HepG2 (cell line): ENCODE measurements around the gene DPH2. TPM values are rescaled to one million over a fixed set of nuclear protein-coding genes. Genes with fewer than 3 reads are reported as not detected.

Experiments used
- CEBPG ChIP-seq: IDR thresholded peaks from 2 replicates; pipeline ENCODE4 v1.6.1; 2016
- HINFP ChIP-seq: sonication (generic); formaldehyde crosslinking; IDR thresholded peaks from 2 replicates; pipeline ENCODE4 v1.4.0; 2020; ENCODE audit warnings: low read depth, mild to moderate bottlenecking, missing genetic modification reagents
- MXD4 ChIP-seq: IDR thresholded peaks from 2 replicates; pipeline ENCODE4 v1.6.1; 2016; ENCODE audit warnings: mild to moderate bottlenecking, missing biosample characterization, missing genetic modification reagents
- NFAT5 ChIP-seq: sonication (generic); formaldehyde crosslinking; IDR thresholded peaks from 2 replicates; pipeline ENCODE4 v1.4.0; 2020; ENCODE audit warnings: missing genetic modification reagents
- REXO4 ChIP-seq: sonication (generic); formaldehyde crosslinking; IDR thresholded peaks from 2 replicates; pipeline ENCODE4 v1.8.0; 2022; ENCODE audit warnings: missing genetic modification reagents, mild to moderate bottlenecking, borderline replicate concordance
- ZNF142 ChIP-seq: sonication (generic); formaldehyde crosslinking; IDR thresholded peaks from 2 replicates; pipeline ENCODE4 v1.4.0; 2020; ENCODE audit warnings: missing genetic modification reagents
- polyA plus RNA-seq, 8 experiments: library from polyadenylated mRNA; depleted of rRNA in 3 of 8; stranded (reverse) in 7 of 8; unstranded in 1 of 8; fragments of >200 nt; fragmentation: Illumina TruSeq in 4 of 8; extraction: Trizol in 4 of 8; gene quantifications; 2 replicates each; pipeline versions ENCODE4 v1.2.1 to v1.2.3, GENCODE V29; 2011 to 2016; ENCODE audit warnings: low read depth in 4 of 8, missing spikeins in 1 of 8, mixed read lengths in 1 of 8; ENCODE audit not compliant: insufficient read depth in 1 of 8
- total RNA-seq, 5 experiments: library from RNA; depleted of rRNA; stranded (reverse); fragments of >200 nt; fragmentation: Illumina TruSeq; extraction: Trizol; gene quantifications; 2 replicates each; pipeline ENCODE4 v1.2.3, GENCODE V29; 2016; ENCODE audit warnings: low read depth in 1 of 5

The DPH2 gene
- total and polyA plus RNA-seq, 2 of the 13 experiments (the other 11 are each of a cell fraction or from before 2014, with no cell fraction given), result 32.2 to 38.3 TPM

DNA sequence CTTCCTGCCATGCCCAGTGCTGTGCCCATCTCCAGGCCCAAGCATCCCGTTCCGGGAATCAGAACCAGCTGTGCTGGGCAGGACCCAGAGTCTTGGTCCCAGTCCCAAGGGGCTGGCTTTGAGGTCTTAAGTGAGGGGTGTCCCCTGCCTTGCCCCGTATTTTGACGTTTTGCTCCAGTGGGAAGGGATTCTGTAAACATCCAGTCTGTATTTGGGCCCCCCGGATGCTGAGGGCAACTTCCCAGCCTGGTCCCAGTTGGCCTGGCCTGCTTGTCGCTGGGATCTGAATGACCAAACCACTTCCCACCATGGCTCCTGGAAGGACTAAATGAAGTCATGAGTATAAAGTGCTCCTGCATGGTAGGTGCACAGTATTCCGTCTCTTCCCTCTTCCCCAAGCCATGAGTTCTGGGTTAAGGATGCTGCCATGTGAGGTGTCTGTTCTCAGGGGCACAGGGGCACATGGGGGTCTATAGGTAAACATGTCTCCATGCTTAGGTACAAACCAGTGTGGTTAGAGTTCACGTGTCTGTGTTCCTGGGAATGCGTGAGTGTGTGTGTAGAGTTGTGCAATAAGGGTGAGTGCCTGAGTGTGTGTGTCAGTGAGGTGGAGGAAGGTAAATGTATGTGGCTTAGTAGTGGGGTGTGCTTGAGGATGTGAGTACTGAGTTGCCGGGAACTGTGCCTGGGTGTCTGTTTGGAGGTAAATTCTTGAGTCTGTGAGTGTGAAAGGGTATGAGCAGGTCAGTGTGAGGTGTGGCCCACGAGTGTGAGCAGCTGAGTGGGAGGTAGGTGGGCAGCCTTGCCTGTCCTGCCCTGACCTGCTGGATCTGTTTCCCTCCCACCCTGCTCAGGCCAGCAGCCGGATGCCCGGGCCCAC lies 10.7 kb downstream of the DPH2 start (continued):
- TF ChIP-seq HINFP (CRISPR knock-in tag) (no peak), CEBPG (CRISPR knock-in tag) (peak; percentile 83), ZNF142 (CRISPR knock-in tag) (no peak), NFAT5 (CRISPR knock-in tag) (no peak), MXD4 (no peak), REXO4 (no peak)
